ENCODE data around the gene XRN1. TPM values are rescaled to one million over a fixed set of nuclear protein-coding genes. Genes with fewer than 3 reads are reported as not detected.

XRN1 gene
- total RNA-seq, 1 donor from 2014 or later, result 50.1 TPM

DNA sequence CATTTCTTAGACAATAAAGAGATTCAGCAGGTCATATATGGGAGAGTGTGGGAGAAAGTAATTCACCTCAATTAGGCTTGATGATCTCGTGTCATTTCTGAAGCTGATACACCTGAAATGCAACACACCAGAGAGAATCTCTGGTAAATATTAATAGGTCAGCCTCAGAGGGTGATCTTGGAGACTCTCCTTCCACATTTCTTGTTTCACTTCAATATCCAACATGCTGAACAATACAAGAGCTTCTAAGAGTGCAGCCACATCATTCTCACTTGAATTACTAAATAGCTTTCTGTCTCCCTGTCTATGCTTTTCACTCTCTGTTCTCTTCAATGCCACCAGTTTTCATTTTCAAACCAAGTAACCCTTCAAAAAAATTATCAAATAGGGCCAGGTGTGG lies 151.3 kb downstream of the XRN1 start:
- Mint-ChIP-seq H3K36me3 (ENCODE audit: low read depth, unreplicated experiment) (peaks cover 18% of the 10 kb centered on the region), H3K27ac (ENCODE audit: unreplicated experiment) (no peak overlapping the region), H3K4me3 (ENCODE audit: unreplicated experiment) (no peak overlapping the region), H3K4me1 (ENCODE audit: unreplicated experiment) (no peaks in the 10 kb centered on the region), H3K27me3 (ENCODE audit: unreplicated experiment) (peaks cover 3% of the 10 kb centered on the region), H3K9me3 (ENCODE audit: unreplicated experiment) (no peaks in the 10 kb centered on the region)
- TF ChIP-seq, protein P1, sequence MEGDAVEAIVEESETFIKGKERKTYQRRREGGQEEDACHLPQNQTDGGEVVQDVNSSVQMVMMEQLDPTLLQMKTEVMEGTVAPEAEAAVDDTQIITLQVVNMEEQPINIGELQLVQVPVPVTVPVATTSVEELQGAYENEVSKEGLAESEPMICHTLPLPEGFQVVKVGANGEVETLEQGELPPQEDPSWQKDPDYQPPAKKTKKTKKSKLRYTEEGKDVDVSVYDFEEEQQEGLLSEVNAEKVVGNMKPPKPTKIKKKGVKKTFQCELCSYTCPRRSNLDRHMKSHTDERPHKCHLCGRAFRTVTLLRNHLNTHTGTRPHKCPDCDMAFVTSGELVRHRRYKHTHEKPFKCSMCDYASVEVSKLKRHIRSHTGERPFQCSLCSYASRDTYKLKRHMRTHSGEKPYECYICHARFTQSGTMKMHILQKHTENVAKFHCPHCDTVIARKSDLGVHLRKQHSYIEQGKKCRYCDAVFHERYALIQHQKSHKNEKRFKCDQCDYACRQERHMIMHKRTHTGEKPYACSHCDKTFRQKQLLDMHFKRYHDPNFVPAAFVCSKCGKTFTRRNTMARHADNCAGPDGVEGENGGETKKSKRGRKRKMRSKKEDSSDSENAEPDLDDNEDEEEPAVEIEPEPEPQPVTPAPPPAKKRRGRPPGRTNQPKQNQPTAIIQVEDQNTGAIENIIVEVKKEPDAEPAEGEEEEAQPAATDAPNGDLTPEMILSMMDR (IDR thresholded peaks at IDR 0.05; ENCODE audit: unreplicated experiment), result no peak
- no peak for DNase-seq (ENCODE audit: low spot score)

DNA sequence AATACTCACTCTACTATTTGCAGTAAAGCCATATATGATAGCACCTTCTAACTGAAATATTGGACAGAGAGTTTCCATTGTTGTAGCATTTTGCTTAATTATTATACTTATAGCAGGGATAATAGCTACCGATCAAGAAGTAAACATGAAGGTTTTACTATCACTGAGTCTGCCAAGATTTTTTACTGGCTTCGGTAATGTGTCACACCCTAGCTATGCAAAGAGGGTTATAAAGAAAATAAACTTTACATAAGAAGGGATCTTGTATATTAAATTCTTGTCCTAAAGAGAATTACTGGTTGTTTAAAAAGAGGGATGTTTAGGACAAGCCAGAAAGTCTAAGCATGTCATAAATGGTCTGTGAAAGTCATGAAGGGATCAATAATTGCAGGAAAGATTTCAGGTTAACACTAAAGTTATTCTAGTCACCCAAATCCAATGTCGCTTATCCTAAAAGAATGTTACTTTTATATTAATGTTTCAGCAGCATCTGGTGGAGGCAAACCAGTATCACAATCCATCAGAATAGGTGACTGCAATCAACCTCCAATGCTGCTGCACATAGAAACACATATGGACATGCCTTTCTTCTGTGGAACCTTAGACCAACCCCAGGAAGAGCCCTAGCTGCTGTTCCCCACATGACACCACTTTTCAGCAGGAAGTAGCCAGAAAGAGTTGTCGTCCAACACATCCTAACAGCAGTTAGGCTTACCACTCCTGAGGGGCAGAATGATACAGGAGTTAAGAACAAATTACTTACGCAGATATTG lies 159.8 kb downstream of the XRN1 start:
- Mint-ChIP-seq H3K4me1 (ENCODE audit: unreplicated experiment) (no peaks in the 10 kb centered on the region), H3K4me3 (ENCODE audit: unreplicated experiment) (no peak overlapping the region), H3K27me3 (ENCODE audit: unreplicated experiment) (no peaks in the 10 kb centered on the region), H3K27ac (ENCODE audit: unreplicated experiment) (peak overlapping the region; percentile 42), H3K36me3 (ENCODE audit: low read depth, unreplicated experiment) (peaks cover 20% of the 10 kb centered on the region), H3K9me3 (ENCODE audit: unreplicated experiment) (peaks cover 15% of the 10 kb centered on the region)
- no peak for DNase-seq (ENCODE audit: low spot score)
- TF ChIP-seq, protein P1 (IDR thresholded peaks at IDR 0.05; ENCODE audit: unreplicated experiment), result no peak

DNA sequence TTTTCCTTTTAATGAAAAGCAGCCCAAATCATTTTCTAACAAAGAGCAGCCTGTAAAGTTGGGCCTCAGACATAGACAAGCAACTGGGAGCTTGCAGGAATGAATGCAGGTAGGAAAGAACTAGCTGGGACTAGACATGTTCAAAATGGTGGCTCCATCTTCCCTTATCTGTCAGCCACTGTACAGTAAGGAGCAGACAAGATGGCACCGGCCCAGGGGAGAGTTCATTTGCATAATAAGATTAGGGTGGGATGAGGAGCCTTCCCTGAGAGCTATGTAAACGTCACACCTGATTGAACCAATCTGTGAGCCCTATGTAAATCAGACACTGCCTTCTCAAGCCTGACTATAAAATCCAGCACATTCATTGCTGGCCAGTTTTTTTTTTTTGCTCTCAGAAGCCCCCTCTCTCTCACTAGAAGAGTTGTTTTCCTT lies 162.7 kb downstream of the XRN1 start:
- TF ChIP-seq, protein P1 (IDR thresholded peaks at IDR 0.05; ENCODE audit: unreplicated experiment), result no peak
- H3K27ac Mint-ChIP-seq (ENCODE audit: unreplicated experiment), result no peak overlapping the region
- H3K4me3 Mint-ChIP-seq (ENCODE audit: unreplicated experiment), result no peak overlapping the region
- no peak for DNase-seq (ENCODE audit: low spot score)
- H3K4me1 Mint-ChIP-seq (ENCODE audit: unreplicated experiment), result no peaks in the 10 kb centered on the region
- peaks cover 14% of the 10 kb centered on the region for H3K9me3 Mint-ChIP-seq (ENCODE audit: unreplicated experiment)
- no peaks in the 10 kb centered on the region for H3K27me3 Mint-ChIP-seq (ENCODE audit: unreplicated experiment)
- H3K36me3 Mint-ChIP-seq (ENCODE audit: low read depth, unreplicated experiment), result peaks cover 19% of the 10 kb centered on the region

DNA sequence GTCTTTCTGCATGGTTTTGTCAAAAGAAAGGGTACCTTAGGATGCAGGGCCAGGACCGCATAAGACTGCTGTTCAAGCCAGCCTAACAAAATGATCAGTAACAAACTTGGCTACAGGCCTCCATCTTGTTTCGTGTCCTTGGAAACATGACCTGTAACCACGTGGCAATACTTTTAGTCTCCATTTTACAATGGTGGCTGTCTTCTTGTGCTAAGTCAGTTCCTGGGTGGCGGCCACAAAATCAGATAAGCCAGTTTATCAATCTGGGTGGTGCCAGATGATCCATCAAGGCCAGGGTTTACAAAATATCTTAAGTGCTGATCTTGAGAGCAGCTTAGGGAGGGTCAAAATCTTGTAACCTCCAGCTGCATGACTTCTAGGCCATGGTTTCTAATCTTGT lies 165.3 kb downstream of the XRN1 start:
- no peak overlapping the region for H3K27ac Mint-ChIP-seq (ENCODE audit: unreplicated experiment)
- no peaks in the 10 kb centered on the region for H3K4me1 Mint-ChIP-seq (ENCODE audit: unreplicated experiment)
- TF ChIP-seq, protein P1 (IDR thresholded peaks at IDR 0.05; ENCODE audit: unreplicated experiment), result no peak
- no peak for DNase-seq (ENCODE audit: low spot score)
- H3K4me3 Mint-ChIP-seq (ENCODE audit: unreplicated experiment), result no peak overlapping the region
- H3K36me3 Mint-ChIP-seq (ENCODE audit: low read depth, unreplicated experiment), result peaks cover 2% of the 10 kb centered on the region
- H3K9me3 Mint-ChIP-seq (ENCODE audit: unreplicated experiment), result no peaks in the 10 kb centered on the region
- H3K27me3 Mint-ChIP-seq (ENCODE audit: unreplicated experiment), result no peaks in the 10 kb centered on the region

DNA sequence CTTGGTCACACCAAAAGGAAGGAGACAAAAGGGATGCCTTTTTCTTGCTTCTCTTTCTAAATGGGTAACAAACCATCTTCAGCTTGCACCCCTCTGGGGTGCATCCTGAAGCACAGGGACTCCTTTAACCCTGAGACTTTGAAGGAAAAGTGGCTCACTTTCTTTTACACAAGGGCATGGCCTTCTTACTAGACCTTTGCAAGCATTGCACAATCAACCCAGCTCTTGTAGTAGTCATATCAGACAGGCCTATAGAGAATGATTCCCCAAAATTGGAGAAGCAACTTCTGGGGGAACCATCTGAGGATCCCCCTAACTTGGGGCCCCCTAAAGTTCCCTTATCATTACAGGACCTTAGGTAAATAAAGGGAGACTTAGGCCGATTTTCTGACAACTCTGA lies 166.4 kb downstream of the XRN1 start:
- no peak overlapping the region for H3K4me3 Mint-ChIP-seq (ENCODE audit: unreplicated experiment)

More for the DNA sequence above, 166.4 kb downstream of the XRN1 start:
- DNase-seq (ENCODE audit: low spot score), result no peak
- no peaks in the 10 kb centered on the region for H3K4me1 Mint-ChIP-seq (ENCODE audit: unreplicated experiment)
- no peaks in the 10 kb centered on the region for H3K27me3 Mint-ChIP-seq (ENCODE audit: unreplicated experiment)
- TF ChIP-seq, protein P1 (IDR thresholded peaks at IDR 0.05; ENCODE audit: unreplicated experiment), result no peak
- no peaks in the 10 kb centered on the region for H3K36me3 Mint-ChIP-seq (ENCODE audit: low read depth, unreplicated experiment)
- H3K27ac Mint-ChIP-seq (ENCODE audit: unreplicated experiment), result no peak overlapping the region
- no peaks in the 10 kb centered on the region for H3K9me3 Mint-ChIP-seq (ENCODE audit: unreplicated experiment)

Measured in endothelial cell (in vitro differentiated cells).